WERI-Rb-1 (cell line): ENCODE measurements around the gene SYT11.
A peak's percentile ranks its signal among the peaks of the same experiment; 100 is the strongest.

Source experiments
- DNase-seq: peaks from one replicate; pipeline ENCODE4 v3.0.0-alpha.2; 2020
- H3K27ac ChIP-seq: fragments of 250-450 bp; sonication (Bioruptor Pico); 2 replicates; pipeline ENCODE4 v1.5.1; 2020; ENCODE audit warnings: mild to moderate bottlenecking, moderate library complexity
- H3K27me3 ChIP-seq: fragments of 250-450 bp; sonication (Bioruptor Pico); 2 replicates; pipeline ENCODE4 v1.5.1; 2021; ENCODE audit warnings: mild to moderate bottlenecking, low read depth, moderate library complexity; ENCODE audit not compliant: insufficient read depth, severe bottlenecking
- H3K36me3 ChIP-seq: fragments of 250-450 bp; sonication (Bioruptor Pico); 2 replicates; pipeline ENCODE4 v1.5.1; 2020; ENCODE audit warnings: mild to moderate bottlenecking, moderate library complexity
- H3K4me3 ChIP-seq: 2 replicates; pipeline ENCODE4 v1.5.1; 2011; ENCODE audit warnings: low read depth, mild to moderate bottlenecking, control low read depth, low read length
- H3K9me3 ChIP-seq: fragments of 250-450 bp; sonication (Bioruptor Pico); 2 replicates; pipeline ENCODE4 v1.5.1; 2021; ENCODE audit warnings: mild to moderate bottlenecking, moderate library complexity; ENCODE audit not compliant: severe bottlenecking
- TF ChIP-seq, protein P1 (sequence below): IDR thresholded peaks from 2 replicates; pipeline ENCODE4 v1.5.1; 2011; ENCODE audit warnings: low read depth, mild to moderate bottlenecking, control low read depth, inconsistent platforms, low read length

SYT11 gene

DNA sequence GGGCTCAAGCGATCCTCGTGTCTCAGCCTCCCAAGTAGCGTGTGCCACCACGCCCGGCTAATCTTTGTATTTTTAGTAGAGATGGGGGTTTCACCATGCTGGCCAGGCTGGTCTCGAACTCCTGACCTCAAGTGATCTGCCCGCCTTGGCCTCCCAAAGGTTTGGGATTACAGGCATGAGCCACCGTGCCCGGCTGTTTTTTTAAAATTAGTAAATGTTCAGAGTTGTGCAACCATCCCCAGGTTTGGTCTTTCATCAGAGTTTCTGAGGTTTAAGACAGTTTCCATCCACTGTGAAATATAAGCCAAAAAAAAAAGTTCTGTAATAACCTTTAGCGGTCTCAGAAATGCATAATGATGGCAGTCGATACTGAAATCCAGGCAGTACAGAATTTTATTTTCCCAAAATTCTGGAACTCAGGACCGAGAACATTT, 550 bp upstream of the SYT11 start:
- H3K9me3 ChIP-seq = no peaks in the 10 kb centered on the region
- H3K36me3 ChIP-seq = peaks cover 34% of the 10 kb centered on the region
- DNase-seq = peak; percentile 29
- TF ChIP-seq, protein P1, sequence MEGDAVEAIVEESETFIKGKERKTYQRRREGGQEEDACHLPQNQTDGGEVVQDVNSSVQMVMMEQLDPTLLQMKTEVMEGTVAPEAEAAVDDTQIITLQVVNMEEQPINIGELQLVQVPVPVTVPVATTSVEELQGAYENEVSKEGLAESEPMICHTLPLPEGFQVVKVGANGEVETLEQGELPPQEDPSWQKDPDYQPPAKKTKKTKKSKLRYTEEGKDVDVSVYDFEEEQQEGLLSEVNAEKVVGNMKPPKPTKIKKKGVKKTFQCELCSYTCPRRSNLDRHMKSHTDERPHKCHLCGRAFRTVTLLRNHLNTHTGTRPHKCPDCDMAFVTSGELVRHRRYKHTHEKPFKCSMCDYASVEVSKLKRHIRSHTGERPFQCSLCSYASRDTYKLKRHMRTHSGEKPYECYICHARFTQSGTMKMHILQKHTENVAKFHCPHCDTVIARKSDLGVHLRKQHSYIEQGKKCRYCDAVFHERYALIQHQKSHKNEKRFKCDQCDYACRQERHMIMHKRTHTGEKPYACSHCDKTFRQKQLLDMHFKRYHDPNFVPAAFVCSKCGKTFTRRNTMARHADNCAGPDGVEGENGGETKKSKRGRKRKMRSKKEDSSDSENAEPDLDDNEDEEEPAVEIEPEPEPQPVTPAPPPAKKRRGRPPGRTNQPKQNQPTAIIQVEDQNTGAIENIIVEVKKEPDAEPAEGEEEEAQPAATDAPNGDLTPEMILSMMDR = no peak
- peak overlapping the region; percentile 35 for H3K27ac ChIP-seq
- no peaks in the 10 kb centered on the region for H3K27me3 ChIP-seq
- peak overlapping the region; percentile 64 for H3K4me3 ChIP-seq

DNA sequence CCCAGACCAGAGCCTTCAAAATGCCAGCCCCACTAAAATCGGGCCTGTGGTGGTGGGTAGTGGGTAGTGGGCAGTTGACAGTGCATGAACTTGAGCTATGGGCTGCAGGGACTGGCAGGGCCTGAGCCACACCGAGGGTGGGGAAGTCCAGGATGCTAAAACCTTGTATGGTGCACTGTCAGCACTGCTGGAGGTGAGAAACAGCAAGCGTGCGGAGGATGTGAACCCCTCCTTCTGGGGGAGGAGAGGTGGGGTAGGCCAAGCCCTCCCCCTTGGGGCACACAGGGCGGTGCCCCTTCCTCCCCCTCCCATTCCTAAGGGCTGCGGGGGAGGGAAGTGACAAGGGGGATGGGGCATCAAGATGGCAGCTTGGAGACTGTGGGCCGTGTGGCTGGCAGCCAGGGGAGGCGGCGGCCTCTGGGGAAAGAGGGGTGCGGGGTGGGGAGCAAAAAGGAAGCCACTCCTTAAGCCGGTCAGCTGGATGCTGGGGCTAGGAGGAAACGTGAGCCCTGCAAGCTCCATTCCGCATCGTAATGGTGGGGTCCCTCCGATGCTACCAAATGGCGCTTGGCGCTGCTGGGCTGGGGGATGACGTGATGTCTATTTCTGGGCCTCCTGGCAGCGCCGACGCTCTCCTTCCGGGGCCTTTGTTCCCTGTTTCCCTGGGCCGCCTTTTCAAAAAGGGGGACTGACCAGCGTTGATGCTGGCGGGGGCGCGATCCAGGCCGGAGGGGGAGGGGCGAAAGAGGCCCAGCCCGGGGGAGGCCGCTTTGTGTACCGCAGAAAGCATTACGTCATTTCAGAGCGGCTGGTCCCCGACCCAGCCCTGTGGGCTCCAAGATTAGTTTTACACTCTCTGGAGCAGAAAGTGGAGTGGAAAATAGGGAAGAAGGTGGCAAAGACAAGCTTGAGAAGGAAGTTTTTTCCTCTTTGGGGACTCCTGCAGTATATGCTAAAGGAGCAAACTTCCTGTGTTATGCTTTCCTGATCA, 809 bp downstream of the SYT11 start:
- DNase-seq = peak; percentile 97
- Histone ChIP-seq H3K9me3 (no peaks in the 10 kb centered on the region), H3K4me3 (peak overlapping the region; percentile 64), H3K27ac (peak overlapping the region; percentile 92), H3K36me3 (peaks cover 20% of the 10 kb centered on the region), H3K27me3 (no peaks in the 10 kb centered on the region)
- TF ChIP-seq, protein P1 = no peak

GRCh38 chr1:155860970-155861510, 1.7 kb downstream of the SYT11 start:
- H3K27ac ChIP-seq = peak overlapping the region; percentile 92
- H3K9me3 ChIP-seq = no peaks in the 10 kb centered on the region
- peak overlapping the region; percentile 64 for H3K4me3 ChIP-seq
- DNase-seq = no peak
- peaks cover 17% of the 10 kb centered on the region for H3K36me3 ChIP-seq
- no peaks in the 10 kb centered on the region for H3K27me3 ChIP-seq
- TF ChIP-seq, protein P1 = no peak

DNA sequence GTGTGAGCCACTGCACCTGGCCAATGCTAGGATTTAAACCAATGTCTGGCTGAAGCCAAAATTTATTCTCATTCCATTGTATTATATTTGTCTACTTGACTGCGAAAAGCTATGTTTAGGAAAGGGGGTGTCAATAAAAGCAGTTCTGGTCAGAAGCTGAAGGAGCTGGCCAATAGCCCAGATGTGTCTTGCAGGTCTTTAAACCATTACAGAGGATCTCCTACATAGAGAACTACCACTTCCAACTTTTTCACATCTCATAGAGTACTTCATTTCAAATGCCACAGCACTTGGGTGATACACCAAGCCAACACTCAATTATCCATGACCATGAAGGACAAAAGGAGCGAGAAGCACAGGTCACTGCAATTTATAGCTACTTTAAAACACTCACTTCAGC, 2.5 kb downstream of the SYT11 start:
- DNase-seq = no peak
- no peak overlapping the region for H3K4me3 ChIP-seq
- peaks cover 21% of the 10 kb centered on the region for H3K36me3 ChIP-seq
- no peak overlapping the region for H3K27ac ChIP-seq
- TF ChIP-seq, protein P1 = no peak
- H3K9me3 ChIP-seq = no peaks in the 10 kb centered on the region
- H3K27me3 ChIP-seq = no peaks in the 10 kb centered on the region

DNA sequence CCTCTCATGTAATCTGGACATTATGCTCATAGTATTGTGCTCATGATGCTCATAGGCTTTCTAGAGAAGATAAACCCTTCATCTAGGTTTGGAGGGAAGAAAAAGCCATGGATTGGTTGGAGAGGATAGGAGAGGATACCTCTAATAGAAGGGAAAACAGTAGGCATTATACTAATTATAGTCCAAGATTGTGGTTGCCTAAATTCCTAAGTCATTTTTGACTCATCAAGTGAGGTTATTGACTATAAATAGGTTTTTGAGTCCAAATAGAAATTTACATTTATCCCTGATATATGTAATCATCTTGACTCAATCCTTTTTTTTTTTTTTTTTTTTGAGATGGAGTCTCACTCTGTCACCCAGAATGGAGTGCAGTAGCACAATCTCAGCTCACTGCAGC, 5.0 kb downstream of the SYT11 start:
- no peak for DNase-seq
- Histone ChIP-seq H3K9me3 (no peaks in the 10 kb centered on the region), H3K36me3 (peaks cover 37% of the 10 kb centered on the region), H3K4me3 (no peak overlapping the region), H3K27me3 (no peaks in the 10 kb centered on the region), H3K27ac (no peak overlapping the region)
- TF ChIP-seq, protein P1 = no peak
